GM18873 (cell line): ENCODE data around the gene RIPOR1.

Source experiments
- ATAC-seq: cut with Tn5 transposase; IDR thresholded peaks from one replicate; pipeline ENCODE4 v1.9.1; 2021; ENCODE audit warnings: mild to moderate bottlenecking, moderate library complexity, moderate number of reproducible peaks; ENCODE audit not compliant: unreplicated experiment, low FRiP score

RIPOR1 gene

DNA sequence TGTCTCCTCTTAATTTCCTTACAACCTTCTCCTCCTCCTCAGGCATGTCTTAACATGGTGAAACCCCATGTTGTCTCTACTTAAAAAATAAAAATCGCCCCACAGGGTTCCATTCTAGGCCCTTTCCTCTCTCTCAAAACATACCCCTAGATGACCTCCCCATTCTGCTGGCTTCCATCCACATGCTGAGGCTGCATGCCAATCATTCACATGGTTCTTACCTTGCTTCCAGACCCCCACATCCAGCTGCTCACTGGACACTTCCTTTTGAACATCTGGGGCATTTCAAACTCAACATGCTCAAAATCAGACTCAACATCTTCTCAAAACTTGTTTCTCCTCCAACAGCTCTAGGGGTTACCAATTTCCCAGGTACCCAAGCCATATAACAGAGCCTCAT is 21.3 kb downstream of the RIPOR1 start:
- ATAC-seq, result no peak

DNA sequence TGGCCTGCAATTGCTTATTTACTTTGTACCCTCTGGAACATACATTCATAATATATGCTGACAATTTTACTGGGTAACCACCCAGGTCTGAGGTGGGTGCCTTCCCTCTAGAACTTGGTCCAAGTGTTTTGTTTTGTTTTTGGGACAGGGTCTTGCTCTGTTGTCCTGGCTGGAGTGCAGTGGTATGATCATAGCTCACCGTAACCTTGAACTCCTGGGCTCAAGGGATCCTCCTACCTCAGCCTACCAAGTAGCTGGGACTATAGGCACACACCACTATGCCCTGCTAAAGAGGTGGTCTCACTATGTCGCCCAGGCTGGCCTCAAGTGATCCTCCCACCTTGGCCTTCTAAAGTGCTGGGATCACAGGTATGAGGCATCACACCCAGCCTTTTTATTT is 22.5 kb downstream of the RIPOR1 start:
- no peak for ATAC-seq

DNA sequence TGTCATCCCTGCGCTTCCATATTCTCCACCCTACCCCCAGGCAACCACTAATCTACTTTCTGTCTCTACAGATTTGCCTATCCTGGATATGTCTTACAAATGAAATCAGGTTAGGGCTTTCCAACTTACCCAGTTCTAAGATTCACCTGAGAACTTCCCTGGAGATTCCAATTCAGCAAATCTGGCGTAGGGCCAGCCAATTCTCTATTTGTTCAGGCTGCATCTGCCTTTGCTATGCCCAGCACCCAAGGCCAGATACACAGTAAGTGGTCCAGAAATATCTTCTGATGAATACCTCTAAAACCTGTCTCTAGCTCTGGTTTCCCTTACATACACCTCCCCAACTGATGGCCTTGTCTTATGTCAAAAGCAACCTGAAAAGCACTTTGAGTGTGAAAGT is 23.3 kb downstream of the RIPOR1 start:
- no peak for ATAC-seq

DNA sequence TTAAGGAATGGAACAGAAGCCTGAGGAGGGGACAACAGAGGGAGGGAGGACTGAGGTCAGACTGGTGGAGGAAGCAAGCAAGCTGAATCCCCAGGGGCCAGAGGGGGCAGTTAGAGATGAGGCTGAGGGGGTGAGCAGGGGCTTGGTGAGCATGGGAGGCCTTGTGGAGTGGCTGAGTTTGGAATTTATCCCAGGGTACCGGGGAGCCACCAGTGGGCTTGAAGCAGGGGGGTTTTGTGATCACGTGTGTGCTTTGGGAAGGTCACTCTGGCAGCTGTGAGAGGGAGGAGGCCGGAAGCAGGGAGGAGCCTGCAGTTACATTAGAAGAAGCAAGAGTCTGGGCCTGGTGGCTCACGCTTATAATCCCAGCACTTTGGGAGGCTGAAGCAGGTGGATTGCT is 23.8 kb downstream of the RIPOR1 start:
- ATAC-seq, result no peak

DNA sequence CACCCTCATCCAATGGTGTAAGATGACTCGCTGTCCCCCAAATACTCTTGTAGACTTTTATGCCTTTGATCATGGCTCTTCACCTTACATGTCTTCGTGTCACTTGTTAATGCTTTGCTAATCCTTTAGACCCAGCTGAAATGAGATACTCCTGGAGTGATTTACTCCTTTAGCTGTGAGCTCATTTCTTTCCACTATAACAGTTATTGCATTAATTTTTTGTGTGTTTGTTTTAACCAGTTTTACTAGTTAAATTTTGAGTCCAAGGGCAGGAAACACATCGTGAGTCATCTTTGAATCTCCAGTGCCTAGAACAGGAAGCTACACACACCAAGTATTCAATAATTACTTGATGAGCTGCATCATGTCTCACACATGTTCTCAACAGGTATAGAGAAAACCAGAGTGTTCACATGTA is 27.2 kb downstream of the RIPOR1 start:
- ATAC-seq, result no peak

DNA sequence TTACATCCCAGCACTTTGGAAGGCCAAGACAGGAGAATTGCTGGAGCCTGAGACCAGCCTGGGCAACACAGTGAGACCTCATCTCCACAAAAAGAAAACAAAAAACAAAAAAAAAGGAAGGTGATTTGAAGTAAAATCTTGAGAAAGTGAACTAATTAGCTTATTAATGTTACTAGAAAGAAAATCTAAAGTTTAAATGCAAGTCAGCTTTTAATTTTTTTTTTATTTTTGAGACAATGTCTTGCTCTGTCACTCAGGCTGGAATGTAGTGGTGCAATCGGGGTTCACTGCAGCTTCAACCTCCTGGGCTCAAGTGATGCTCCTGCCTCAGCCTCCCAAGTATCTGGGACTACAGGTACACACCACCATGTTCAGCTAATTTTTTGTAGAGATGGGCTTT is 30.2 kb downstream of the RIPOR1 start:
- no peak for ATAC-seq

DNA sequence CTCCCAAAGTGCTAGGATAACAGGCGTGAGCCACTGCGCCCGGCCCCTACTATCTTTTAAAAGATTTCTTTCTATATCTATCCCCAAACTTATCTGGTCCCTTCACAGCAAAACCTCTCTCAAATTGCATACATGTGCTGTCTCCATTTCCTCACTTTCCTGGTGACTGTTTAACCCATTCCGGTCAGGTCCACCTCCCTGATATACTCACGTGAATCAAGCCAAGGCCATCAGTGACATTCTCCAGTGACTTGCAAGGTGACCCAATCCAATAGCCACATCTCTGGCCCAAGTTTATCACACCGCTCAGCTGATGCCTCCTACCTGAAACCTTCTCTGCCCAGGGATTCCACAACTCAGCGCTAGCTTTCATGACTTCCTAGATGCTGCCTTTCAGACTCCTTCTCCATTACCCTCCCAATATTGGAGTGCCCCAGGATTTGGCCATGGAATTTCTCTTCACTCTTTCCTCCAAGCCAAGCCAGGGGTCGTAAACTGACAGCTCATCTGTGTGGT is 32.3 kb downstream of the RIPOR1 start:
- no peak for ATAC-seq

DNA sequence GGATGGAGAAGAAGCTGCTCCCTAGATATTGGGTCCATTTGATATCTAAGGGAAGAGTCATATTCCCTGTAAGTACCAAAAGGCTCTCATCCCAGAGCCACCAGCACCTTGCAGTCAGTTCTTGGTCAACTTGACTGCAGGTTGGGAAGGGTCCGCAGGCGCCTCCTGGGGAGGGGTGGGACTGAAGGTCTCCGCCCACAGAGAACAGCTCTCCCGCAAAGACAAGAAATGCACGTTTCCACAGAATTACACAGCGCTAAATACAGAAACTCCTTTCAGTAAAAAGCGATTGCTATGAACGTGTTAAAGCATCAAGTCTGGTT is 32.8 kb downstream of the RIPOR1 start:
- no peak for ATAC-seq

DNA sequence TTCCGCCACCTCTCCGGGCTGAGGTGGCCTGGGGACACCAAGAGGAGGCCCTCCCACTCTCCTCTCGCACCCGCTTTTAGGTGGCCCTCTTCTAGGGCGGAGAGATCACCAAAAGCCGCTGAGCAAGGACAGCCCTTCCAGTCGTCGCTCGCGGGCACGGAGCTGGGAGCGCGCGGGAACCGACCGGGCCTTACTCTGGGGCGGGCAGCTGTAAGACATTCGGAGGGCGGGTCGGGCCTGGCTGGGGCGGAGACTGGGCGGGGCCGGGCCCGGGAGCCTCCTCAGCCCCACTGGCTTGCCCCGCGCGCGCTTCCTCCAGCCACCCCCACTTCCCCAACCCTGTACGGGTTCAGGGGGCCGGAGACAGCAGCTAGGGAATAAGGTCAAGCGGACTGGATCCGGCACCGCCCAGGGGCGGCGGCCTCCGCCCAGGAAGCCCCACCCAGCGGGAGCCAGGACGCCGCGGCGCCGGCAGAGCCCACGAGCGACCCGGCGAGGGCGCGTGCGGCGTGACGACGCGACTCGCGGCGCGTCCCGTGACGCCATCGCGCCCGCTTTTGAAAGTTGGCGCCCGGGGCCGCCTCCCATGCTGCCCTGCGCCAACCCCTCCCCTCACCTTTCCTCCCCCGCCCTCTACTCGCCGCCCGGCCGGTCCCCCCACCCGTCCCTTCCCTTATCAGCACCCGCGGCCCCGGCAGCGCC is 33.3 kb downstream of the RIPOR1 start:
- ATAC-seq, result peak; percentile 74

DNA sequence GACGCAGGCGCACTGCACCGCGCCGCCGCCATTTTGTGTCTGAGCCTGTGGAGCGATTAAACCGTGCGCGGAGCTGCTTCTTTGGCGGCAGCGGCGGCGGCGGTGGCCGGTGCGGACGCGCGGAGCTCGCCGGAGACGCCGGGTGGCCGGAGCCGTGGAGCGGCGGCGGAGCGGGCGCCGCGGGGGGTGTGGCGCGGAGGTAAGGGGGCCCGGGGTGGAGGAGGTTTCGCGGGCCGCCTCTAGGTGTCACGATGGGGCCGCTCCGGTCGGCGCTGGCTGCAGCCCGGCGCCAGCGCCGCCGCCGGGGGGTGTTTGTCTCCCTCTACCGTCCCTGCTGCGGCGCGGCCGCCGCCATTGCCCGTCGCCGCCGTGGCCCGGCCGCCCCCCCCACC is 33.9 kb downstream of the RIPOR1 start, which contains the start of gene CTCF:
Gene CTCF, plus strand, starts transcription at position 1 of the 392 bp plus-strand sequence. CDS start 48,307 bp downstream, outside the sequence.
- peak; percentile 28 for ATAC-seq

DNA sequence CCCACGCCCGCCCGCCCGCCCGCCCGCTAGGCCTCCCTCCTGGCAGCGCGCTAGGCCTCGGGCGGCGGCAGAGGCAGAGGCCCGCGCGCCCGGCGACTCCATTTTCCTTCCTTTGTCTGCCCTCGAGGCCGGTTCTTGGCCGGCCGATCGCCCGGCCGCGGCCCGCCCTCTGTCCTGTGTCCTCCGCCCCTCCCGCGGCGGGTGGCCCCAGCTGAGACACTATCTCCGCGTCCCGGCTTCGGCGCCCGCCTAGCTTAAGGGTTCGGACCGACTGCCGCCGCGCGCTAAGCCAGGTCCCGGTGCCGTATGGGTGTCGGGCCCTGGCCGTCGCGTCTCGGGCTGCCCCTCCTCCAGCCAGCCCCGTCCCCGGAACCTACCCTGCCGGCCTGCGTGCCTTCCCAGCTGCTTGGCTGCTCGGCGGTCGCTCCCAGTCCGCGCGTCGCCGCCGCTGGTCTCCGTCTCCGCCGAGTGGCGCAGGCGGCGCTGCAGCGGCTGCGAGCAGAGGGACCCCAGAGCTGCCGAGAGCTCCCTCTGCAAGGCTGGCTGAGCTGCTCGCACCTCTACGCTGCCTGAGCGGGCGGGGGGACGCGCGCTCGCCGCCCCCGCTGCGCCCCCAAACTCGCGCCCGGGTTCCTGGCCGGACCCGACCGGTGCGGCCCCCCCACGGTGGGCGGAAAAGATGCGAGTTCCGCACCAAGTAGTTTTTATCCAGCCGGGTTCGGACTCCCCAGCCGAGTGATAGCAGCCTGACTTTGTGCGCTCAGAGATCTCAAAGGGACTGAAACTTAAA is 34.5 kb downstream of the RIPOR1 start:
- ATAC-seq, result peak; percentile 21

DNA sequence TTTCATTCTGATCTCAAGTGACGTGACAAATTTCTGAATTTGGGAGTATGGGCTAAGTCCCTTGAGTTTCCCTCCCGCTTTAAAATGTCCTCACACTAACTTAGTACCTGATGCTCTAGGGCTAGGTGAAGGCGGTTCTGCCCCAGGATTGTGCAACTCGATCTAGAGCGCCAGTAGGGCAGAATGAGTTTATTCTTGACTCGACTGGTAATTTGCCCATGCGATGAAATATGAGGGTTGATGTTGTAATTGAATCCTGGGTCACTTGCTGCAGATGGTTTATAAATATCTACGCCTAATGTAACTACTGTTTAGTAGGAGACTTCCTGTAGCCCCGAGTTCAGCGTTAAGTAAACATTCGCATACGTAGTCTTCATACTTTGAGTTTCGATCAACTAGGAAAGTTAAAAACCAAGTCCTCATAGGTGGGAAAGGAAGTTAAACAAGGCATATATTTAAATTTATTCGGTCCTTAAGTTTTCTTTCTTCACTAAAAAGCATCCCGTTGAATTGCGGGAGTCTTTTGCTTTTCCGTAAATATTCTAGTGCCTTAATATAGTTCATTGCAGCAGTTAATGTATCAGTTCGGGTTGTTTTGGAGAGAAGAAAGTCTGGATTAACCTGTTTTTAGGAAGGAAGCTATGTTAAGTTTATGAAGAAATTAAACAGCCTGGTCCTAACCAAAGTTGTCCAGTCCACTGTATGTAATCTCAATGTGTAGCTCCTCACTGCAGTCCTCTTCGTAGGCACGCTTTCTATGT is 35.3 kb downstream of the RIPOR1 start:
- no peak for ATAC-seq

DNA sequence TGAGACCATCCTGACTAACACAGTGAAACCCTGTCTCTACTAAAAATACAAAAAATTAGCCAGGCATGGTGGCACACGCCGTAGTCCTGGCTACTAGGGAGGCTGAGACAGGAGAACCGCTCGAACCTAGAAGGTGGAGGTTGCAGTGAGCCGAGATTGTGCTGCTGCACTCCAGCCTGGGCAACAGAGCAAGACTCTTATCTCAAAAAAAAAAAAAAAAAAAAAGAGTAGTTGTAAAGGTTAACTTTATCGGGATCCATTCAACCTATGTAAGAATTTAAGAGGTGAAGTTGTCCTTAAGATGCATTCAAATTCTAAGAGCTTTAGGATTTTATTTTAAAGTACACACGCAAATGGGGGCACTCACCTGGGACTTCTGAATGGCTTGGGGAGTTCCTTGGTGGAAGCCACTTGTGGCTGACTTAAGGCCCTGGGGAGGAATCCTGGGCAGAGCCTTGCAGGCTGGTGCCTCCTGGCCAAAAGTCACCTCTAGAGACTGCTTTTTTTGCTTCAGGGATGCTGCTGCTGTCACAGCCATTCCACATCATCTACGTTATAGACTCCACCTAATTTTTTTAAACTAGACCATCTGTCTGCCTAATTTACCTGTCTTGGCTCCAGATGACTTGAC is 37.0 kb downstream of the RIPOR1 start:
- no peak for ATAC-seq

DNA sequence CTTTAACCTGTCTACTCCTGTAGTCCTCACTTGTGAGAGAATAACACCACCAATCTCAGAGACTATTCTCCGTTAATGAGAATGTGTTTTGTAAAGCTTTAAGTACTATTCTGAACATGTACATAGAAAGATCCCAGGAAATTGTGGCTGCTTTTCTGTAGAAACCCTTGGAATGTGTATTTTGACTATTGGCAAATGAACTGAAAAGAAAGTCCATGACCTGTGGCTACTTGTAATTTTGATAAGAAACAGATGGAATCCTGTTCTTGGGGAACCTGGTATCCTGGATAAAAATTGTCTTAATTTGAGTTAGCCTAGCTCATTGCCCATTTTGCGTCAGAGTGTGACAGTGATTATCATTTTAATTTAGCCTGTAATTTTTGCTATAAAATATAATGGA is 42.8 kb downstream of the RIPOR1 start:
- ATAC-seq, result no peak

DNA sequence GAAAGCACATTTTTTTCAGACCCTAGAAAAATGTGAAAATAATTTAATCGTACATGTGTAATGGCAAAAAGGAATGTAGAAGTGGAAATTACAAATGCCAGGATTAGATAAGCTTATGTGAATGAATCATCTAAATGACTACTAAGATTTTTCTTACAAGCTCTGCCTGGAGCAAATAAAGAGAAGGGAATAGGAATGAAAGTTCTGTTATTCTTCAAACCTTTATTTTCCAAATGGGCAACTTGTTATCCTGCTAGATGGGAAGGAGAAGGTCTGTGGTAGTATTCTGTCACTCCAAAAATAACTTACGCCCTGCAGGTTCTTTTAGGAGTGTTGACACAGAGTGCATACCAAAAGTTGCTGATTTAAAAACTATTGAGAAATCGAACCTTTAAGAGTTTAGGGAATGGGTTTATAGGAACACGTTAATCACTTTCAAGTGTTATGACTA is 43.4 kb downstream of the RIPOR1 start:
- no peak for ATAC-seq

DNA sequence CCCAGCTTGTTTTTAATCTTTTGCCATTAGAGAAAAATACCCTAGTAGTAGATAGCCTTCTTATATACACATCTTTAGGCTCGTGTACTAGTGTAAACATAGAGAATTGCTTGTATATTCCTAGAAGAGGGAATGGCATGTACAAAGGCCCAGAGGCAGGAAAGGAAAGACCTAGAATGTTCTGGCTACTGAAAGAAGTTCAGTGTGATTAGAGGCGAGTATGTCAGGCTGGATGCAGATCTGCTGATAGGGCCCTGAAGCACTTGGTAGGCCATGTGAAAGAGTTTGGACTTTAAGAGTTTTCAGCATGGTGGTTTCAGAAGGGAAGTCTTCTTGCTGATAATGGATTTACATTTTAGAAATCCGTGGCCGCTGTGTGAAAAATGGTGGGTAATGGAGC is 51.1 kb downstream of the RIPOR1 start:
- no peak for ATAC-seq

DNA sequence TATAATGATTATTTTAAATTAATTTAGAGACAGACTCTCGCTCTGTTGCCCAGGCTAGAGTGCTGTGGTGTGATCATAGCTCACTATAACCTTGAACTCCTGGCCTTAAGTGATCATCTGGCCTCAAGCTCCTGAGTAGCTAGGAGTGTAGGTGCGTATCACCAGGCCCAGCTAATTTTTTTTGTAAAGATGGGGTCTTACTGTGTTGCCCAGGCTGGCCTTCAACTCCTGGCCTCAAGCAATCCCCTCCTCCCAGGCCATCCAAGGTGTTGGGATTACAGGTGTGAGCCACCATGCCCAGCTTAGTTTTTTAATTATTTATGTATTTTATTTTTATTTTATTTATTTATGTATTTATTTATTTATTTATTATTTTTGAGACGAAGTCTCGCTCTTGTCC is 51.6 kb downstream of the RIPOR1 start:
- ATAC-seq, result no peak

DNA sequence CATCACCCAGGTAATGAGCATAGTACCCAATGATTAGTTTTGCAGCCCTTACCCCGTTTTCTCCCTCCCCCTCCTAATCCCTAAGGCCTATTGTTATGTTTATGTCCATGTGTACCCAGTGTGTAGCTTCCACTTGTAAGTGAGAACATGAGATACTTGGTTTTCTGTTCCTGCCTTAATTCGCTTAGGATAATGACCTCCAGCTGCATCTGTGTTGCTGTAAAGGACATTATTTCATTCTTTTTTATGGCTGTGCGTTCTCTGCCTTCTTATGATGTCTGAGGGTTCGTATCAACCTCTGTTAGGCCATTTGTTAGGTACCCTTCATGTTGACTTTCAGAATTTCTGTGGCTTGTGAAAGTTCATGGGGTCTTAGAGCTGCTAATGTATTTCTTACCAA is 64.7 kb downstream of the RIPOR1 start:
- ATAC-seq, result no peak

DNA sequence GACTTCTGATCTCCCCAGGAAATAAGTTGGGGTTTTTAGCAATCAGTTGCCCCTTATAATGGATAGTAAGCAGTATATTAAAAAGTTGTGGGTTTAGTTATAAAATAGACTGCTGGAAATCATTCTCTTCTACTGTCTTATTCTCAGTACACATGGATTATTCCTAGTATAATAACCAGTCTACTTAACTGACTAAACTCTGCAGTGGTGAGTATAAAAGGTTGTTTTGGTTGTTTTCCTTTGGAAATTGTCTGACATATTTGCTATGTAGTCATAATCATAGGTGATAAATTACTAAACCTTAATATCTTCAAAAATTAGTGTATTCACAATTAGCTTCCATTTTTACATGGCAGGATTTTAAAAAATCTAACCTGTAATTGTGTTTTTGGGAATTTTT is 65.1 kb downstream of the RIPOR1 start:
- ATAC-seq, result no peak

DNA sequence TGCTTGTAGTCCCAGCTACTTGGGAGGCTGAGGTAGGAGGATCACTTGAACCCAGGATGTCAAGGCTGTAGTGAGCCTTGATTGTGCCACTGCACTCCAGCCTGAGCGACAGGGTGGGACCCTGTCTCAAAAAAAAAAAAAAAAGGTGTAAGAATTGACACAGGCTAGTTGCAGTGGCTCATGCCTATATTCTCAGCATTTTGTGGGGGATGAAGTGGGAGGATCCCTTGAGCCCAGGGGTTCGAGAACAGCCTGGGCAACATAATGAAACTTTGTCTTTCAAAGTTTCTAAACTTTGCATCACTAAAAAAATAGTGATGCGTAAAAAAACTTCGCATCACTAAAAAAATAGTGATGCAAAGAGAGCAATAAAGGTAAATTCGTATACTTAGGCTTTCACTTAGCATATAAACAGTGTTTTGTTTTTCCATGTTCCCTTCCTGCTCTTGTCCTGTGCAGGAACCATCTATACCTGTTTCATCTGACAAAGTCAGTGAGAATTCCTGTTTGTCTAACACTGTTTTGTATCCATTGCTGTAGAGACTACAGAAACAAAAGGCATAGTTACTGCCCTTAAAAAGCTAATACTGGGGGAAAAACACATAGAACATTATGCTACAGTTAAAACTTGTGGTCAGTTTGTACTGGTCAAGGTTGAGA is 65.8 kb downstream of the RIPOR1 start:
- no peak for ATAC-seq
